Vein endothelial cell (primary cell): Measurements from ENCODE around the gene HSFX4. TPM values are rescaled to one million over a fixed set of nuclear protein-coding genes. Genes with fewer than 3 reads are reported as not detected.

Source experiments
- total RNA-seq: library from RNA; depleted of rRNA; stranded (reverse); fragments of >200 nt; gene quantifications from 2 replicates; pipeline ENCODE4 v1.2.3, GENCODE V29; 2012

Gene HSFX4
- not detected in 2 replicates for total RNA-seq

GRCh38 chrX:149929400-149929799 lies at the start of gene HSFX4:
Gene HSFX4 (plus strand): TSS chrX:149929573. CDS start chrX:149929645, 72 bp downstream.

GRCh38 chrX:149881081-149881711 lies 48.2 kb upstream of the HSFX4 start, which contains the start of gene MAGEA8:
Gene MAGEA8 (plus strand): TSS chrX:149881183. CDS start chrX:149884273, 3,090 bp downstream.

GRCh38 chrX:149938427-149938880 lies 9.1 kb downstream of the HSFX4 start, which contains the start of gene EOLA2:
Gene EOLA2 (minus strand): TSS chrX:149938491. CDS start chrX:149933874, 4,617 bp downstream.

Other genes with a start within 250 kb of the HSFX4 start
- gene MAGEA11, start 217.5 kb upstream of the HSFX4 start, total RNA-seq = not detected in 2 replicates
- gene HSFX1, start 155.5 kb upstream of the HSFX4 start, total RNA-seq = 0.33 and 0.67 TPM in 2 replicates
- gene MAGEA9, start 147.6 kb upstream of the HSFX4 start, total RNA-seq = not detected in 2 replicates
- gene MAGEA8, start 48.4 kb upstream of the HSFX4 start, total RNA-seq = not detected in 2 replicates
- gene EOLA2, start 8.9 kb downstream of the HSFX4 start, total RNA-seq = 18.0 and 21.6 TPM in 2 replicates